ENCODE results near the gene PPP1R13L. TPM values are rescaled to one million over a fixed set of nuclear protein-coding genes. Genes with fewer than 3 reads are reported as not detected.

PPP1R13L gene
- total RNA-seq, 4 donors from 2014 or later: 13.7 to 20.0 (median 15.6) TPM

DNA sequence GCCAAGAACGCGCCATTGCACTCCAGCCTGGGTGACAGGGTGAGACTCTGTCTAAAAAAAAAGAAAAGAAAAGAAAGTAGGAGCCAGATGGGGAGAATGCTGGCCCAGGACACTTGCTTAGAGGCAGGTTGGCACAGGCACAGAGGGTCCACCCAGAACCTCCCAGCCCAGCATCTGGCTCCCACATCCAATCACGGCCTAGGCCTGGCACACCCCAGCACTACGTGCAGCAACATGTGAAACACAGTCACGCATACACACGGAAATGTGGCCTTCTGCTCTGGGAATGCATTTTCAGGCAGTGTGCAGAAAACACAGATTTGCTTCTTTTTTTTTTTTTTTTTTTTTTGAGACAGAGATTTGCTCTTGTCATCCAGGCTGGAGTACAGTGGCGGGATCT is 42.1 kb upstream of the PPP1R13L start:
- TF ChIP-seq, protein P1, sequence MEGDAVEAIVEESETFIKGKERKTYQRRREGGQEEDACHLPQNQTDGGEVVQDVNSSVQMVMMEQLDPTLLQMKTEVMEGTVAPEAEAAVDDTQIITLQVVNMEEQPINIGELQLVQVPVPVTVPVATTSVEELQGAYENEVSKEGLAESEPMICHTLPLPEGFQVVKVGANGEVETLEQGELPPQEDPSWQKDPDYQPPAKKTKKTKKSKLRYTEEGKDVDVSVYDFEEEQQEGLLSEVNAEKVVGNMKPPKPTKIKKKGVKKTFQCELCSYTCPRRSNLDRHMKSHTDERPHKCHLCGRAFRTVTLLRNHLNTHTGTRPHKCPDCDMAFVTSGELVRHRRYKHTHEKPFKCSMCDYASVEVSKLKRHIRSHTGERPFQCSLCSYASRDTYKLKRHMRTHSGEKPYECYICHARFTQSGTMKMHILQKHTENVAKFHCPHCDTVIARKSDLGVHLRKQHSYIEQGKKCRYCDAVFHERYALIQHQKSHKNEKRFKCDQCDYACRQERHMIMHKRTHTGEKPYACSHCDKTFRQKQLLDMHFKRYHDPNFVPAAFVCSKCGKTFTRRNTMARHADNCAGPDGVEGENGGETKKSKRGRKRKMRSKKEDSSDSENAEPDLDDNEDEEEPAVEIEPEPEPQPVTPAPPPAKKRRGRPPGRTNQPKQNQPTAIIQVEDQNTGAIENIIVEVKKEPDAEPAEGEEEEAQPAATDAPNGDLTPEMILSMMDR (IDR thresholded peaks at IDR 0.05): no peak
- ATAC-seq (ENCODE audit: low FRiP score) (no peak), DNase-seq (ENCODE audit: low spot score) (no peak)

DNA sequence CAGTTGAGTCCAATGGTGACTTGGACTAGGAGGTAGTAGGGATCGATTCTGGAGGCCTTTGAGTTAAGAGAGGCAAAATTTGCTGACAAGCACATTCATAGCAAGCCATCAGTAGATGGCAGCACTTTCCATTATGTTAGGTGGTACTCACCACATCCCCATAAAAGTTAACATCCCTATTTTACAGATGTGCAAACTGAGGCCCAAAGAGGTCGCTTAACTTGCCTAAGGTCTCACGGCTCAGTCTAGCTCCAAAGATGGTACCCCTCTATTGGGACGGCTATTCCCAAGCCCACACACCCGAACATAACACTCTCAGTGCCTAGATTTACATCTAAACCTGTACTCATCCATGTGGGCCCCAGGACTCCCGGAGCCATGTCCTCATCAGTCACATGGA is 41.4 kb upstream of the PPP1R13L start:
- TF ChIP-seq, protein P1 (IDR thresholded peaks at IDR 0.05): no peak
- DNase-seq (ENCODE audit: low spot score) (no peak), ATAC-seq (ENCODE audit: low FRiP score) (no peak)

DNA sequence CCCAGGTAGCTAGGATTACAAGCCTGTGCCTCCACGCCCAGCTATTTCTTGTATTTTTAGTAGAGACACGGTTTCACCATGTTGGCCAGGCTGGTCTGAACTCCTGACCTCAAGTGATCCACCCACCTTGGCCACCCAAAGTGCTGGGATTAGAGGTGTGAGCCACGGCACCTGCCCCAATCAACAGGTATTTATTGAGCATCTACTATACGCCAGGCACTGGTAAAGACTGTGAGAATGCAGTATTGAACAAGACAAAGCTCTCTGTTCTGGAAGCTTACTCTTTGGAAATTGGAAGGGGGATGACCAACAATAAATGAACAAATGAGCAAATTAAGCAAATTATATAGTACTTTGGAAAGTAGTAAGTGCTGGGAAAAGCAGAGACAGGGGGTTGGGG is 40.3 kb upstream of the PPP1R13L start:
- DNase-seq (ENCODE audit: low spot score) (no peak), ATAC-seq (ENCODE audit: low FRiP score) (no peak)
- TF ChIP-seq, protein P1 (IDR thresholded peaks at IDR 0.05): no peak

DNA sequence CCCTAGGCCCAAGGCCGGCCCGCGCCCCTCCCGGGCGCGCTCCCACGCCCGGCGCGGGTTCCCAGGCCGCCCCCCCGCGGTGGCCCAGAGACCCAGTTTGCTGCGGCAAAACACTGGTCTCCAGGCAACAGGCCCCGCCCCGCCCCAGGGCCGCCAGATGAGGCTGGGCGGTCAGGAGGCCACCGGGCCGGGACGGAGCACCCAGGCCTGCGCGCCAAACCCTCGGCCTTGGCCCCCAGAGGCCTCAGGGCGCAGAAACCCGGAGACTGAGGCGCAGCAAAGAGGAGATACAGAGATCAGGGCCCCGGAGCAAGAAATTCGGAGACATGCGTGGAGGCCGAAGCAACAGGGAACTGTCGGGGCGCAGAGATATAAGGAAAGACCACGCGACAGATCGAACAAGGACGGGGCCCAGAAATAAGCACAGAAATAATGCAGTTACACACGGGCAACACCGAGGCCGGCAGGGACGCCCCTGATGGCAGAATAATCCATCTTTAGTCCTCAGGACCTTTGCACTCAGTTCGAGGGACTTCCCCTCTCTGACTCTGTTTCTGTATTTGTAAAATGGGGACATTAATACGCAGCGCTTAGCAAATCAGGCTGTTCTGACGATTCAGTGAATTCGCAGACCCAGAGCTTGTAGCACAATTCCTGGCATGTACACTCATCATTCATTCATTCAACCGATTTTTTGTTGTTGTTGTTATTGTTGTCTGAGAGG is 39.6 kb upstream of the PPP1R13L start:
- peak; percentile 73 for DNase-seq (ENCODE audit: low spot score)
- ATAC-seq (ENCODE audit: low FRiP score): peak; percentile 62
- TF ChIP-seq, protein P1 (IDR thresholded peaks at IDR 0.05): no peak

DNA sequence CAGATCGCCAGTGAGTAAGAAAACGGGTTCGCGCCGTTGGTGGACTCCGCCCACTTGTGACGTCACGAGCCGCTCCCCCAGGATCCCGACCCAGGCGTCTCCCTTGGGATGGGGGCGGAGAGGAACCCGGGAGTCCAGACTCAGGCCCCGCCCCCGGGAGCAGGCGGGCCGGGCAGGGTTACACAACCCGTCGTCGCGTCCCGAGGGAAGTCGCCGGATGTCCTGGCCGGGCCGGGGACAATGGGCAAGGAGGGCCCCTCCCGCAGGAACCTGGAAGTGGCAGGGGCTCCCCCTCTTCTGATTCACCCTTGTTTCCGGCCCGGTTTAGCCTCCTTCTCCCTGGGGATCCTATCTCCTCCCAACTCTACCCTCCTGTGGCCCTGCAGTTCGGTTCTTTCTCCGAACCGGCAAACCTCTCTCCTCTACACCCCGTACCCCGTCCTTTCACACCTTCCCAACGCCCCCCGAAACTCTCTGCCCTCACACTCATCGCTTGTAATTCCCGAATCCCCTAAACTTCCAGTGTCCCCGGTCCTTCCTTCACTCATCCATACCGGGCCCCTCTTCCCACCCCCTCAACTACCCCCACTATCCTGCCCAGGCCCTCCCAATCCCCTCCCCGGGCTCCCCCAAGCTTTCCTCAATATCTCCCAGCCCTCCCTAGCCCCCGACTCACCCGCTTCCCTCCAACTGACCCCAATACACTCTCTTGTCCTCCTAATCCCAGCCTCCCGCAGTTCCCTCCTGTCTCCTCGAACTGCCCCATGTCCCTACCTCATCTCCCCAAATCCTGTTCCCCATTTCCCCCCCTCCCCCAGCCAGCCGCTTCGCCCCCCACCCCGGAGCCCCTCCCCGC is 38.8 kb upstream of the PPP1R13L start:
- peak; percentile 96 for DNase-seq (ENCODE audit: low spot score)
- ATAC-seq (ENCODE audit: low FRiP score): peak; percentile 76
- TF ChIP-seq, protein P1 (IDR thresholded peaks at IDR 0.05): no peak

DNA sequence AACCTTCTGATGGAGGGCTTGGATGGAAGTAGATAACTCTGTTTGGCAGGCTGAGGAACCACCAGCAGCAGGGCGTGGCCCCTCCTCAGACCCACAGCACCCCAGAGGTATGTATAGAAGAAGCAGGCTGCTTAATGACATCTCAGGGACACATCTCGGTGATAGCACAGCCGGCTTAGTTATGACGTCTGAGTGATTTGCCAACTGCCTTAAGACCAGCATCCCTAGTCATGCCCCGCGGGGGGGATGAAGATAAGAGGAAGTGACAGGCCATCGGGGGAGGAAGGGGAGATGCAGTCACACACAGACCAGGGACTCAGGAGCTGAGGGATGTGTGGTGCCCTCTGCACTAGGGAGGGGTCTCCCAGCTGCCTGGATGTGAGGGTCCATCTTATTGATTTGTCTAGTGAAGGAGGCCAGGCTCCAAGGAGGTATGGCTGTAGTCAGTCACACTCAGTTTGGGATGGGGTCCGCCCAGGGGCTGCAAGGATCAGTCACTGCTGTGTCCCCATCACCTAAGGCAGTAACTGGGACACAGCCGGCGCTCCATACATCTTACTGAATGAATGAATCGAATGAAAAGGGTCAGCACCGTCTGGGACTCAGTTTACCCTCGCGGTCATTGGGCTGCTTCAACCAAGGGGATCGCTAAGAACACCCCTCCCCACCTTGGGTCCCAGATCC is 38.1 kb upstream of the PPP1R13L start:
- TF ChIP-seq, protein P1 (IDR thresholded peaks at IDR 0.05): no peak
- no peak for ATAC-seq (ENCODE audit: low FRiP score)

More for the DNA sequence above, 38.1 kb upstream of the PPP1R13L start:
- peak; percentile 66 for DNase-seq (ENCODE audit: low spot score)

Measured in omental fat pad (tissue), 4 donors.